IPS-18c (cell line): ENCODE data around the gene TBC1D20.

Source experiments
- H3K4me3 ChIP-seq: 2 replicates; pipeline ENCODE4 v1.7.0; 2013; ENCODE audit warnings: low read depth, mild to moderate bottlenecking, low read length, moderate library complexity; ENCODE audit not compliant: insufficient read depth
- H3K9me3 ChIP-seq: one replicate; pipeline ENCODE4 v1.6.1; 2013; ENCODE audit warnings: mild to moderate bottlenecking, low read length, moderate library complexity; ENCODE audit not compliant: control insufficient read depth, insufficient read depth

TBC1D20 gene

GRCh38 chr20:431012-431904 lies 31.1 kb downstream of the TBC1D20 start:
- Histone ChIP-seq H3K9me3 (no peaks in the 10 kb centered on the region), H3K4me3 (no peak overlapping the region)

- Histone ChIP-seq H3K9me3 (no peaks in the 10 kb centered on the region), H3K4me3 (no peak overlapping the region)
These were observed 32.0 kb downstream of the TBC1D20 start for GRCh38 chr20:430091-430999.

- Histone ChIP-seq H3K9me3 (no peaks in the 10 kb centered on the region), H3K4me3 (no peak overlapping the region)
These were observed 33.6 kb downstream of the TBC1D20 start for GRCh38 chr20:428658-429200.

GRCh38 chr20:427849-428657 lies 34.3 kb downstream of the TBC1D20 start:
- H3K4me3 ChIP-seq, result no peak overlapping the region
- no peaks in the 10 kb centered on the region for H3K9me3 ChIP-seq

- no peaks in the 10 kb centered on the region for H3K9me3 ChIP-seq
These were observed 34.9 kb downstream of the TBC1D20 start for GRCh38 chr20:427401-427800.

GRCh38 chr20:426566-426965 lies 35.8 kb downstream of the TBC1D20 start:
- no peaks in the 10 kb centered on the region for H3K9me3 ChIP-seq
- H3K4me3 ChIP-seq, result no peak overlapping the region

More at GRCh38 chr20:427401-427800, 34.9 kb downstream of the TBC1D20 start:
- no peak overlapping the region for H3K4me3 ChIP-seq

- Histone ChIP-seq H3K9me3 (no peaks in the 10 kb centered on the region), H3K4me3 (no peak overlapping the region)
These were observed 40.6 kb downstream of the TBC1D20 start for GRCh38 chr20:421685-422250.

GRCh38 chr20:420721-421574 lies 41.4 kb downstream of the TBC1D20 start:
- no peak overlapping the region for H3K4me3 ChIP-seq

GRCh38 chr20:420166-420620 lies 42.1 kb downstream of the TBC1D20 start:
- Histone ChIP-seq H3K4me3 (no peak overlapping the region), H3K9me3 (no peaks in the 10 kb centered on the region)

More at GRCh38 chr20:420721-421574, 41.4 kb downstream of the TBC1D20 start:
- no peaks in the 10 kb centered on the region for H3K9me3 ChIP-seq

GRCh38 chr20:419556-420165 lies 42.7 kb downstream of the TBC1D20 start:
- Histone ChIP-seq H3K9me3 (no peaks in the 10 kb centered on the region), H3K4me3 (no peak overlapping the region)

- no peak overlapping the region for H3K4me3 ChIP-seq
These were observed 43.4 kb downstream of the TBC1D20 start for GRCh38 chr20:418858-419365.

GRCh38 chr20:417801-418342 lies 44.5 kb downstream of the TBC1D20 start:
- Histone ChIP-seq H3K4me3 (no peak overlapping the region), H3K9me3 (no peaks in the 10 kb centered on the region)

More at GRCh38 chr20:418858-419365, 43.4 kb downstream of the TBC1D20 start:
- no peaks in the 10 kb centered on the region for H3K9me3 ChIP-seq

GRCh38 chr20:416950-417800 lies 45.2 kb downstream of the TBC1D20 start:
- Histone ChIP-seq H3K9me3 (no peaks in the 10 kb centered on the region), H3K4me3 (no peak overlapping the region)

GRCh38 chr20:415820-416322 lies 46.5 kb downstream of the TBC1D20 start:
- Histone ChIP-seq H3K4me3 (no peak overlapping the region), H3K9me3 (no peaks in the 10 kb centered on the region)
